Neural progenitor cell (in vitro differentiated cells): ENCODE results near the gene ATP5IF1. TPM values are rescaled to one million over a fixed set of nuclear protein-coding genes. Genes with fewer than 3 reads are reported as not detected.

Experiments used
- DNase-seq: peaks from one replicate; pipeline ENCODE4 v3.0.0-alpha.2; 2016; ENCODE audit warnings: low spot score
- H2AFZ ChIP-seq: fragments of 200-600 bp; sonication (generic); replicated peaks from 2 replicates; pipeline ENCODE4 v1.6.1; 2016; ENCODE audit warnings: antibody characterized with exemption
- H3F3A ChIP-seq: fragments of 200-600 bp; sonication (generic); 2 replicates; pipeline ENCODE4 v1.6.1; 2016; ENCODE audit warnings: antibody characterized with exemption, low read depth
- H3K27ac ChIP-seq: fragments of 200-600 bp; sonication (generic); 2 replicates; pipeline ENCODE4 v1.5.1; 2016; ENCODE audit warnings: mild to moderate bottlenecking
- H3K27me3 ChIP-seq: fragments of 200-600 bp; sonication (generic); 2 replicates; pipeline ENCODE4 v1.6.1; 2016; ENCODE audit warnings: mild to moderate bottlenecking, moderate library complexity
- H3K36me3 ChIP-seq: fragments of 200-600 bp; sonication (generic); 2 replicates; pipeline ENCODE4 v1.5.1; 2016
- H3K4me1 ChIP-seq: fragments of 200-600 bp; sonication (generic); 2 replicates; pipeline ENCODE4 v1.6.1; 2016; ENCODE audit warnings: mixed run types
- H3K4me2 ChIP-seq: fragments of 200-600 bp; sonication (generic); 2 replicates; pipeline ENCODE4 v1.6.1; 2016
- H3K4me3 ChIP-seq: fragments of 200-600 bp; sonication (generic); 2 replicates; pipeline ENCODE4 v1.5.1; 2016
- H3K79me2 ChIP-seq: fragments of 200-600 bp; sonication (generic); 2 replicates; pipeline ENCODE4 v1.6.1; 2016; ENCODE audit warnings: low read depth
- H3K9ac ChIP-seq: fragments of 200-600 bp; sonication (generic); 2 replicates; pipeline ENCODE4 v1.6.1; 2016
- H3K9me3 ChIP-seq: fragments of 200-600 bp; sonication (generic); 2 replicates; pipeline ENCODE4 v1.5.1; 2016; ENCODE audit warnings: low read depth
- H4K20me1 ChIP-seq: fragments of 200-600 bp; sonication (generic); 2 replicates; pipeline ENCODE4 v1.6.1; 2016; ENCODE audit warnings: low read depth
- H3K27ac Mint-ChIP-seq: 3 replicates; pipeline ENCODE4 v1.8.0; 2021; ENCODE audit warnings: mixed read lengths
- H3K27me3 Mint-ChIP-seq: 2 replicates; pipeline ENCODE4 v1.8.0; 2022; ENCODE audit warnings: low read depth, mild to moderate bottlenecking, inconsistent platforms, moderate library complexity, mixed read lengths; ENCODE audit not compliant: insufficient read depth
- H3K36me3 Mint-ChIP-seq: 3 replicates; pipeline ENCODE4 v1.8.0; 2021; ENCODE audit warnings: mixed read lengths
- H3K4me1 Mint-ChIP-seq: 3 replicates; pipeline ENCODE4 v1.8.0; 2021; ENCODE audit warnings: mixed read lengths
- H3K4me3 Mint-ChIP-seq: 3 replicates; pipeline ENCODE4 v1.8.0; 2021; ENCODE audit warnings: mild to moderate bottlenecking, moderate library complexity, mixed read lengths
- H3K9me3 Mint-ChIP-seq: 3 replicates; pipeline ENCODE4 v1.8.0; 2020; ENCODE audit warnings: mixed read lengths
- EZH2 ChIP-seq: fragments of 200-600 bp; sonication (generic); IDR thresholded peaks from 2 replicates; pipeline ENCODE4 v1.6.1; 2017; ENCODE audit warnings: antibody characterized with exemption, mild to moderate bottlenecking, moderate library complexity
- EZH2phosphoT487 ChIP-seq: fragments of 200-600 bp; sonication (generic); IDR thresholded peaks from 2 replicates; pipeline ENCODE4 v1.6.1; 2017; ENCODE audit warnings: antibody characterized with exemption
- total RNA-seq: library from RNA; depleted of rRNA; stranded (reverse); fragments of >200 nt; gene quantifications from 2 replicates; pipeline ENCODE4 v1.2.3, GENCODE V29; 2015; ENCODE audit warnings: low replicate concordance
- TF ChIP-seq, protein P1 (sequence below): fragments of 200-600 bp; sonication (generic); IDR thresholded peaks from 2 replicates; pipeline ENCODE4 v1.5.1; 2017; ENCODE audit warnings: antibody characterized with exemption, mild to moderate bottlenecking

ATP5IF1 gene
- total RNA-seq, 1 donor from 2014 or later, result 187 TPM

GRCh38 chr1:28256197-28256827 lies 20.4 kb downstream of the ATP5IF1 start:
- peaks cover 12% of the 10 kb centered on the region for H3K79me2 ChIP-seq
- peak overlapping the region; percentile 27 for H3K4me3 Mint-ChIP-seq
- no peak for TF ChIP-seq EZH2
- TF ChIP-seq, protein P1, sequence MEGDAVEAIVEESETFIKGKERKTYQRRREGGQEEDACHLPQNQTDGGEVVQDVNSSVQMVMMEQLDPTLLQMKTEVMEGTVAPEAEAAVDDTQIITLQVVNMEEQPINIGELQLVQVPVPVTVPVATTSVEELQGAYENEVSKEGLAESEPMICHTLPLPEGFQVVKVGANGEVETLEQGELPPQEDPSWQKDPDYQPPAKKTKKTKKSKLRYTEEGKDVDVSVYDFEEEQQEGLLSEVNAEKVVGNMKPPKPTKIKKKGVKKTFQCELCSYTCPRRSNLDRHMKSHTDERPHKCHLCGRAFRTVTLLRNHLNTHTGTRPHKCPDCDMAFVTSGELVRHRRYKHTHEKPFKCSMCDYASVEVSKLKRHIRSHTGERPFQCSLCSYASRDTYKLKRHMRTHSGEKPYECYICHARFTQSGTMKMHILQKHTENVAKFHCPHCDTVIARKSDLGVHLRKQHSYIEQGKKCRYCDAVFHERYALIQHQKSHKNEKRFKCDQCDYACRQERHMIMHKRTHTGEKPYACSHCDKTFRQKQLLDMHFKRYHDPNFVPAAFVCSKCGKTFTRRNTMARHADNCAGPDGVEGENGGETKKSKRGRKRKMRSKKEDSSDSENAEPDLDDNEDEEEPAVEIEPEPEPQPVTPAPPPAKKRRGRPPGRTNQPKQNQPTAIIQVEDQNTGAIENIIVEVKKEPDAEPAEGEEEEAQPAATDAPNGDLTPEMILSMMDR, result no peak
- no peak for DNase-seq
- H3K4me3 ChIP-seq, result no peak overlapping the region
- no peaks in the 10 kb centered on the region for H3K36me3 Mint-ChIP-seq
- H2AFZ ChIP-seq, result no peak overlapping the region
- H4K20me1 ChIP-seq, result peaks cover 11% of the 10 kb centered on the region
- H3K27ac Mint-ChIP-seq, result no peak overlapping the region
- H3K9me3 ChIP-seq, result no peaks in the 10 kb centered on the region
- peaks cover 6% of the 10 kb centered on the region for H3K4me1 ChIP-seq
- H3K4me1 Mint-ChIP-seq, result peaks cover 12% of the 10 kb centered on the region
- H3K9me3 Mint-ChIP-seq, result no peaks in the 10 kb centered on the region
- H3K4me2 ChIP-seq, result no peak overlapping the region
- H3F3A ChIP-seq, result peaks cover 19% of the 10 kb centered on the region
- H3K27me3 ChIP-seq, result no peaks in the 10 kb centered on the region
- no peak overlapping the region for H3K9ac ChIP-seq
- peaks cover 13% of the 10 kb centered on the region for H3K27me3 Mint-ChIP-seq
- H3K36me3 ChIP-seq, result no peaks in the 10 kb centered on the region
- H3K27ac ChIP-seq, result no peak overlapping the region

DNA sequence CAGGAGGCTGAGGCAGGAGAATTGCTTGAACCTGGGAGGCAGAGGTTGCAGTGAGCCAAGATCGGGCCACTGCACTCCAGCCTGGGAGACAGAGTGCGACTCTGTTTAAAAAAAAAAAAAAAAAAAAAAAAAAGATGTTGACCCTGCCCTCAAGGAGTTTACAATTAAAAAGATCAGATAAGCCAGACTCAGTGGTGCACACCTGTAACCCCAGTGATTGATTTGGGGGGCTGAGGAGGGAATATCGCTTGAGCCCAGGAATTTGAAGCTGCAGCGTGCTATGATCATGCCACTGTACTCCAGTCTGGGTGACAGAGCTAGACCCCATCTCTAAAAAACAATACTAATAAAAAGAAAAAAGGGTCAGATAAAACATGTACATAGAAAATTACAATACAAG lies 21.8 kb downstream of the ATP5IF1 start:
- H3K27ac Mint-ChIP-seq, result no peak overlapping the region
- no peak overlapping the region for H3K4me3 ChIP-seq

GRCh38 chr1:28258628-28259251 lies 22.8 kb downstream of the ATP5IF1 start:
- peaks cover 19% of the 10 kb centered on the region for H3F3A ChIP-seq
- no peak overlapping the region for H3K27ac ChIP-seq
- H3K36me3 ChIP-seq, result no peaks in the 10 kb centered on the region
- Mint-ChIP-seq H3K27me3 (peaks cover 14% of the 10 kb centered on the region), H3K27ac (no peak overlapping the region), H3K9me3 (no peaks in the 10 kb centered on the region), H3K36me3 (no peaks in the 10 kb centered on the region), H3K4me3 (peak overlapping the region; percentile 81), H3K4me1 (peaks cover 19% of the 10 kb centered on the region)
- H3K4me3 ChIP-seq, result no peak overlapping the region
- H4K20me1 ChIP-seq, result peaks cover 32% of the 10 kb centered on the region
- H3K4me2 ChIP-seq, result peak overlapping the region; percentile 44
- no peaks in the 10 kb centered on the region for H3K27me3 ChIP-seq
- no peak overlapping the region for H3K9ac ChIP-seq
- H3K4me1 ChIP-seq, result peaks cover 18% of the 10 kb centered on the region
- TF ChIP-seq EZH2, result no peak
- TF ChIP-seq, protein P1, result no peak
- no peak for TF ChIP-seq EZH2phosphoT487
- no peaks in the 10 kb centered on the region for H3K9me3 ChIP-seq
- no peak for DNase-seq
- H3K79me2 ChIP-seq, result peaks cover 36% of the 10 kb centered on the region
- peak overlapping the region; percentile 64 for H2AFZ ChIP-seq

More for the DNA sequence above, 21.8 kb downstream of the ATP5IF1 start:
- Mint-ChIP-seq H3K4me1 (peaks cover 15% of the 10 kb centered on the region), H3K4me3 (peak overlapping the region; percentile 81), H3K27me3 (peaks cover 14% of the 10 kb centered on the region), H3K9me3 (no peaks in the 10 kb centered on the region), H3K36me3 (no peaks in the 10 kb centered on the region)
- peaks cover 26% of the 10 kb centered on the region for H3K79me2 ChIP-seq
- DNase-seq, result no peak
- no peaks in the 10 kb centered on the region for H3K27me3 ChIP-seq
- peaks cover 22% of the 10 kb centered on the region for H4K20me1 ChIP-seq
- H3K36me3 ChIP-seq, result no peaks in the 10 kb centered on the region
- peaks cover 9% of the 10 kb centered on the region for H3K4me1 ChIP-seq
- H3K27ac ChIP-seq, result no peak overlapping the region
- no peak overlapping the region for H3K4me2 ChIP-seq
- no peaks in the 10 kb centered on the region for H3K9me3 ChIP-seq
- H2AFZ ChIP-seq, result no peak overlapping the region
- H3K9ac ChIP-seq, result no peak overlapping the region
- peaks cover 19% of the 10 kb centered on the region for H3F3A ChIP-seq
- TF ChIP-seq, protein P1, result no peak
- TF ChIP-seq EZH2phosphoT487 (no peak), EZH2 (no peak)
